HEK293 (cell line): ENCODE measurements around the gene ITGA2B.

Source experiments
- CTCF ChIP-seq: fragments of 450-650 bp; formaldehyde crosslinking; IDR thresholded peaks from 2 replicates; pipeline ENCODE4 v1.5.1; 2016; ENCODE audit warnings: missing biosample characterization, missing genetic modification characterization
- HIC1 ChIP-seq: fragments of 450-650 bp; formaldehyde crosslinking; IDR thresholded peaks from 2 replicates; pipeline ENCODE4 v1.5.1; 2016; ENCODE audit warnings: missing biosample characterization, missing genetic modification characterization
- IKZF3 ChIP-seq: fragments of 450-650 bp; IDR thresholded peaks from 2 replicates; pipeline ENCODE4 v1.5.0; 2018; ENCODE audit warnings: missing biosample characterization, mild to moderate bottlenecking, missing genetic modification characterization, moderate library complexity
- PRDM1 ChIP-seq: fragments of 450-650 bp; formaldehyde crosslinking; IDR thresholded peaks from 2 replicates; pipeline ENCODE4; 2016; ENCODE audit warnings: missing biosample characterization, missing genetic modification characterization
- SALL2 ChIP-seq: fragments of 450-650 bp; formaldehyde crosslinking; IDR thresholded peaks from 2 replicates; pipeline ENCODE4 v1.5.0; 2017; ENCODE audit warnings: missing biosample characterization, mild to moderate bottlenecking, missing genetic modification characterization, borderline replicate concordance
- SP7 ChIP-seq: fragments of 450-650 bp; formaldehyde crosslinking; IDR thresholded peaks from 2 replicates; pipeline ENCODE4 v1.5.1; 2016; ENCODE audit warnings: missing biosample characterization, missing genetic modification characterization
- TRIM28 ChIP-seq: IDR thresholded peaks from 2 replicates; pipeline ENCODE4 v1.6.1; 2011; ENCODE audit warnings: low read length, control low read depth, borderline replicate concordance
- YY1 ChIP-seq: fragments of 450-650 bp; formaldehyde crosslinking; IDR thresholded peaks from 2 replicates; pipeline ENCODE4 v1.5.1; 2018; ENCODE audit warnings: missing biosample characterization, missing genetic modification characterization
- ZBTB17 ChIP-seq: fragments of 450-650 bp; formaldehyde crosslinking; IDR thresholded peaks from 2 replicates; pipeline ENCODE4 v1.5.1; 2016; ENCODE audit warnings: missing biosample characterization, missing genetic modification characterization
- ZFP37 ChIP-seq: fragments of 450-650 bp; formaldehyde crosslinking; IDR thresholded peaks from 2 replicates; pipeline ENCODE4 v1.5.1; 2016; ENCODE audit warnings: missing biosample characterization, missing genetic modification characterization
- ZNF138 ChIP-seq: fragments of 450-650 bp; formaldehyde crosslinking; IDR thresholded peaks from 2 replicates; pipeline ENCODE4 v1.5.1; 2016; ENCODE audit warnings: missing biosample characterization, missing genetic modification characterization, borderline replicate concordance
- ZNF184 ChIP-seq: fragments of 450-650 bp; IDR thresholded peaks from 2 replicates; pipeline ENCODE4 v1.5.1; 2018; ENCODE audit warnings: missing biosample characterization, mild to moderate bottlenecking, missing genetic modification characterization
- ZNF2 ChIP-seq: fragments of 450-650 bp; formaldehyde crosslinking; IDR thresholded peaks from 2 replicates; pipeline ENCODE4 v1.5.1; 2016; ENCODE audit warnings: missing biosample characterization, missing genetic modification characterization
- ZNF302 ChIP-seq: fragments of 450-650 bp; formaldehyde crosslinking; IDR thresholded peaks from 2 replicates; pipeline ENCODE4 v1.5.1; 2016; ENCODE audit warnings: missing biosample characterization, missing genetic modification characterization, low read depth
- ZNF341 ChIP-seq: fragments of 450-650 bp; formaldehyde crosslinking; IDR thresholded peaks from 2 replicates; pipeline ENCODE4; 2016; ENCODE audit warnings: low read depth, missing biosample characterization, missing genetic modification characterization
- ZNF394 ChIP-seq: fragments of 450-650 bp; formaldehyde crosslinking; IDR thresholded peaks from 2 replicates; pipeline ENCODE4 v1.5.1; 2016; ENCODE audit warnings: missing biosample characterization, missing genetic modification characterization, mild to moderate bottlenecking, moderate library complexity, borderline replicate concordance
- ZNF558 ChIP-seq: fragments of 450-650 bp; formaldehyde crosslinking; IDR thresholded peaks from 2 replicates; pipeline ENCODE4 v1.5.1; 2016; ENCODE audit warnings: missing biosample characterization, missing genetic modification characterization
- ZNF571 ChIP-seq: fragments of 450-650 bp; formaldehyde crosslinking; IDR thresholded peaks from 2 replicates; pipeline ENCODE4 v1.5.0; 2017; ENCODE audit warnings: missing biosample characterization, missing genetic modification characterization
- ZNF654 ChIP-seq: fragments of 450-650 bp; formaldehyde crosslinking; IDR thresholded peaks from 2 replicates; pipeline ENCODE4 v1.5.1; 2016; ENCODE audit warnings: low read depth, missing biosample characterization, missing genetic modification characterization
- ZNF660 ChIP-seq: fragments of 450-650 bp; IDR thresholded peaks from 2 replicates; pipeline ENCODE4 v1.5.1; 2018; ENCODE audit warnings: missing biosample characterization, mild to moderate bottlenecking, missing genetic modification characterization
- ZNF76 ChIP-seq: fragments of 450-650 bp; formaldehyde crosslinking; IDR thresholded peaks from 2 replicates; pipeline ENCODE4; 2016; ENCODE audit warnings: low read depth, missing biosample characterization, missing genetic modification characterization, borderline replicate concordance
- ZNF777 ChIP-seq: fragments of 450-650 bp; formaldehyde crosslinking; IDR thresholded peaks from 2 replicates; pipeline ENCODE4 v1.5.1; 2017; ENCODE audit warnings: missing biosample characterization, missing genetic modification characterization, borderline replicate concordance
- ZNF843 ChIP-seq: fragments of 450-650 bp; formaldehyde crosslinking; IDR thresholded peaks from 2 replicates; pipeline ENCODE4 v1.5.1; 2016; ENCODE audit warnings: missing biosample characterization, missing genetic modification characterization
- ZSCAN30 ChIP-seq: fragments of 450-650 bp; IDR thresholded peaks from 2 replicates; pipeline ENCODE4 v1.5.1; 2018; ENCODE audit warnings: missing biosample characterization, mild to moderate bottlenecking, missing genetic modification characterization, moderate library complexity
- TF ChIP-seq, protein P1 (sequence below): fragments of 450-650 bp; formaldehyde crosslinking; IDR thresholded peaks from 2 replicates; pipeline ENCODE4 v1.5.1; 2017; ENCODE audit warnings: missing biosample characterization, missing genetic modification characterization
- TF ChIP-seq, protein P2 (sequence below): fragments of 450-650 bp; IDR thresholded peaks from 2 replicates; pipeline ENCODE4 v1.5.1; 2018; ENCODE audit warnings: missing biosample characterization, missing genetic modification characterization
- TF ChIP-seq, protein P3 (sequence below): fragments of 450-650 bp; formaldehyde crosslinking; IDR thresholded peaks from 2 replicates; pipeline ENCODE4 v1.5.1; 2016; ENCODE audit warnings: missing biosample characterization, missing genetic modification characterization
- TF ChIP-seq, protein P4 (sequence below): fragments of 450-650 bp; formaldehyde crosslinking; IDR thresholded peaks from 2 replicates; pipeline ENCODE4 v1.5.1; 2016; ENCODE audit warnings: missing biosample characterization, missing genetic modification characterization
- TF ChIP-seq, protein P5 (sequence below): fragments of 450-650 bp; formaldehyde crosslinking; IDR thresholded peaks from 2 replicates; pipeline ENCODE4 v1.5.1; 2016; ENCODE audit warnings: missing biosample characterization, missing genetic modification characterization

ITGA2B gene

DNA sequence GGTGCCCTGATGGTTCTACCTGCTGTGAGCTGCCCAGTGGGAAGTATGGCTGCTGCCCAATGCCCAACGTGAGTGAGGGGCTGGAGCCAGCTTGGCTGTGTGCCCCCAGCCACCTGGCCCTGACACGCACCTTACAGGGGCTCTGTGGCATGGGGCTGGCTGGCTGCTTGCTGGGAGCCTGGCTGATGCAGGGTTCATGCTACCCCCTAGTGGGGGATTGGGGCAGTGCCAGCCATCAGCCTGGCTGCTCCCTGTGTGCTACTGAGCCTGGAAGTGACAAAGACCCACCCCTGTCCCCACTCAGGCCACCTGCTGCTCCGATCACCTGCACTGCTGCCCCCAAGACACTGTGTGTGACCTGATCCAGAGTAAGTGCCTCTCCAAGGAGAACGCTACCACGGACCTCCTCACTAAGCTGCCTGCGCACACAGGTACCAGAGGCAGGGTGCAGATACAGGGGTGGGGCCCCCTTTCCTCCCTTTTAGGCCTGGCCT, 38.7 kb downstream of the ITGA2B start (continued):
- TF ChIP-seq, protein P1, sequence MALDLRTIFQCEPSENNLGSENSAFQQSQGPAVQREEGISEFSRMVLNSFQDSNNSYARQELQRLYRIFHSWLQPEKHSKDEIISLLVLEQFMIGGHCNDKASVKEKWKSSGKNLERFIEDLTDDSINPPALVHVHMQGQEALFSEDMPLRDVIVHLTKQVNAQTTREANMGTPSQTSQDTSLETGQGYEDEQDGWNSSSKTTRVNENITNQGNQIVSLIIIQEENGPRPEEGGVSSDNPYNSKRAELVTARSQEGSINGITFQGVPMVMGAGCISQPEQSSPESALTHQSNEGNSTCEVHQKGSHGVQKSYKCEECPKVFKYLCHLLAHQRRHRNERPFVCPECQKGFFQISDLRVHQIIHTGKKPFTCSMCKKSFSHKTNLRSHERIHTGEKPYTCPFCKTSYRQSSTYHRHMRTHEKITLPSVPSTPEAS (tag by site-specific recombination), result no peak
- TF ChIP-seq IKZF3, result no peak
- TF ChIP-seq CTCF (tag by site-specific recombination), result peak; percentile 86
- TF ChIP-seq, protein P2, sequence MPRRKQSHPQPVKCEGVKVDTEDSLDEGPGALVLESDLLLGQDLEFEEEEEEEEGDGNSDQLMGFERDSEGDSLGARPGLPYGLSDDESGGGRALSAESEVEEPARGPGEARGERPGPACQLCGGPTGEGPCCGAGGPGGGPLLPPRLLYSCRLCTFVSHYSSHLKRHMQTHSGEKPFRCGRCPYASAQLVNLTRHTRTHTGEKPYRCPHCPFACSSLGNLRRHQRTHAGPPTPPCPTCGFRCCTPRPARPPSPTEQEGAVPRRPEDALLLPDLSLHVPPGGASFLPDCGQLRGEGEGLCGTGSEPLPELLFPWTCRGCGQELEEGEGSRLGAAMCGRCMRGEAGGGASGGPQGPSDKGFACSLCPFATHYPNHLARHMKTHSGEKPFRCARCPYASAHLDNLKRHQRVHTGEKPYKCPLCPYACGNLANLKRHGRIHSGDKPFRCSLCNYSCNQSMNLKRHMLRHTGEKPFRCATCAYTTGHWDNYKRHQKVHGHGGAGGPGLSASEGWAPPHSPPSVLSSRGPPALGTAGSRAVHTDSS (tag by site-specific recombination), result no peak
- TF ChIP-seq ZNF571, result no peak
- no peak for TF ChIP-seq TRIM28
- 0 out of 2 replicates have a peak, but pooled peaks have one; percentile 21 for TF ChIP-seq SP7 (tag by site-specific recombination)
- TF ChIP-seq ZFP37 (tag by site-specific recombination), result 0 out of 2 replicates have a peak, but pooled peaks have one; percentile 54
- no peak for TF ChIP-seq YY1 (tag by site-specific recombination)
- peak; percentile 65 for TF ChIP-seq ZNF654 (tag by site-specific recombination)
- TF ChIP-seq ZNF76, result no peak
- TF ChIP-seq ZNF138 (tag by site-specific recombination), result no peak
- TF ChIP-seq PRDM1 (tag by site-specific recombination), result no peak
- peak; percentile 99 for TF ChIP-seq ZNF2
- no peak for TF ChIP-seq ZNF777
- peak; percentile 49 for TF ChIP-seq ZBTB17 (tag by site-specific recombination)
- TF ChIP-seq, protein P3, sequence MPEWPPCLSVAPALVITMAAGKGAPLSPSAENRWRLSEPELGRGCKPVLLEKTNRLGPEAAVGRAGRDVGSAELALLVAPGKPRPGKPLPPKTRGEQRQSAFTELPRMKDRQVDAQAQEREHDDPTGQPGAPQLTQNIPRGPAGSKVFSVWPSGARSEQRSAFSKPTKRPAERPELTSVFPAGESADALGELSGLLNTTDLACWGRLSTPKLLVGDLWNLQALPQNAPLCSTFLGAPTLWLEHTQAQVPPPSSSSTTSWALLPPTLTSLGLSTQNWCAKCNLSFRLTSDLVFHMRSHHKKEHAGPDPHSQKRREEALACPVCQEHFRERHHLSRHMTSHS (tag by site-specific recombination), result no peak
- TF ChIP-seq, protein P4, sequence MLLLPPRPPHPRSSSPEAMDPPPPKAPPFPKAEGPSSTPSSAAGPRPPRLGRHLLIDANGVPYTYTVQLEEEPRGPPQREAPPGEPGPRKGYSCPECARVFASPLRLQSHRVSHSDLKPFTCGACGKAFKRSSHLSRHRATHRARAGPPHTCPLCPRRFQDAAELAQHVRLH (tag by site-specific recombination), result no peak
- peak; percentile 67; the same call in 1 of the 2 replicates for TF ChIP-seq HIC1 (tag by site-specific recombination)
- TF ChIP-seq SALL2 (tag by site-specific recombination), result no peak
- no peak for TF ChIP-seq ZNF843 (tag by site-specific recombination)
- TF ChIP-seq ZNF558 (tag by site-specific recombination), result no peak
- peak; percentile 23; the same call in 1 of the 2 replicates for TF ChIP-seq ZNF394 (tag by site-specific recombination)
- TF ChIP-seq ZNF184 (tag by site-specific recombination), result no peak
- no peak for TF ChIP-seq ZNF341 (tag by site-specific recombination)
- TF ChIP-seq, protein P5, sequence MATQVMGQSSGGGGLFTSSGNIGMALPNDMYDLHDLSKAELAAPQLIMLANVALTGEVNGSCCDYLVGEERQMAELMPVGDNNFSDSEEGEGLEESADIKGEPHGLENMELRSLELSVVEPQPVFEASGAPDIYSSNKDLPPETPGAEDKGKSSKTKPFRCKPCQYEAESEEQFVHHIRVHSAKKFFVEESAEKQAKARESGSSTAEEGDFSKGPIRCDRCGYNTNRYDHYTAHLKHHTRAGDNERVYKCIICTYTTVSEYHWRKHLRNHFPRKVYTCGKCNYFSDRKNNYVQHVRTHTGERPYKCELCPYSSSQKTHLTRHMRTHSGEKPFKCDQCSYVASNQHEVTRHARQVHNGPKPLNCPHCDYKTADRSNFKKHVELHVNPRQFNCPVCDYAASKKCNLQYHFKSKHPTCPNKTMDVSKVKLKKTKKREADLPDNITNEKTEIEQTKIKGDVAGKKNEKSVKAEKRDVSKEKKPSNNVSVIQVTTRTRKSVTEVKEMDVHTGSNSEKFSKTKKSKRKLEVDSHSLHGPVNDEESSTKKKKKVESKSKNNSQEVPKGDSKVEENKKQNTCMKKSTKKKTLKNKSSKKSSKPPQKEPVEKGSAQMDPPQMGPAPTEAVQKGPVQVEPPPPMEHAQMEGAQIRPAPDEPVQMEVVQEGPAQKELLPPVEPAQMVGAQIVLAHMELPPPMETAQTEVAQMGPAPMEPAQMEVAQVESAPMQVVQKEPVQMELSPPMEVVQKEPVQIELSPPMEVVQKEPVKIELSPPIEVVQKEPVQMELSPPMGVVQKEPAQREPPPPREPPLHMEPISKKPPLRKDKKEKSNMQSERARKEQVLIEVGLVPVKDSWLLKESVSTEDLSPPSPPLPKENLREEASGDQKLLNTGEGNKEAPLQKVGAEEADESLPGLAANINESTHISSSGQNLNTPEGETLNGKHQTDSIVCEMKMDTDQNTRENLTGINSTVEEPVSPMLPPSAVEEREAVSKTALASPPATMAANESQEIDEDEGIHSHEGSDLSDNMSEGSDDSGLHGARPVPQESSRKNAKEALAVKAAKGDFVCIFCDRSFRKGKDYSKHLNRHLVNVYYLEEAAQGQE (tag by site-specific recombination), result no peak
- TF ChIP-seq ZSCAN30 (tag by site-specific recombination), result no peak; the same call in 1 of the 2 replicates
- no peak for TF ChIP-seq ZNF302 (tag by site-specific recombination)
- 0 out of 2 replicates have a peak, but pooled peaks have one; percentile 27 for TF ChIP-seq ZNF660 (tag by site-specific recombination)
